VCaP (cell line): ENCODE results near the gene PERM1.
"Not testable (repeated sequence)": the region's sequence is repeated elsewhere in the genome, so short reads cannot be mapped to it uniquely, and the experiment has no call there.

Experiments
- H3K27ac ChIP-seq: fragments of 450-650 bp; 2 replicates; pipeline ENCODE4 v1.5.1; 2017
- CTCF ChIP-seq: fragments of 450-650 bp; conservative IDR thresholded peaks from 2 replicates; pipeline ENCODE4 v1.5.1; 2017; ENCODE audit warnings: mild to moderate bottlenecking, moderate library complexity

The PERM1 gene

GRCh38 chr1:979744-980072 is 2.2 kb downstream of the PERM1 start:
- no peak for TF ChIP-seq CTCF
- H3K27ac ChIP-seq, result no peak overlapping the region

- H3K27ac ChIP-seq, result no peak overlapping the region
- TF ChIP-seq CTCF, result no peak
Observed at GRCh38 chr1:978835-979743, 2.8 kb downstream of the PERM1 start.

- no peak for TF ChIP-seq CTCF
- H3K27ac ChIP-seq, result no peak overlapping the region
Observed at GRCh38 chr1:978069-978834, 3.6 kb downstream of the PERM1 start.

GRCh38 chr1:976791-977190 is 5.1 kb downstream of the PERM1 start:
- not testable (repeated sequence) for H3K27ac ChIP-seq

GRCh38 chr1:975896-976683 is 5.8 kb downstream of the PERM1 start:
- TF ChIP-seq CTCF, result peak; percentile 68
- H3K27ac ChIP-seq, result peak overlapping the region; percentile 91

GRCh38 chr1:975365-975764 is 6.5 kb downstream of the PERM1 start:
- H3K27ac ChIP-seq, result peak overlapping the region; percentile 91
- TF ChIP-seq CTCF, result no peak

GRCh38 chr1:974687-975328 is 7.1 kb downstream of the PERM1 start:
- TF ChIP-seq CTCF, result no peak
- H3K27ac ChIP-seq, result peak overlapping the region; percentile 91
